GM13977 (cell line): ENCODE results near the gene FGD3.

Experiments
- DNase-seq: peaks from one replicate; pipeline ENCODE4 v3.0.0; 2012; ENCODE audit warnings: low spot score
- in situ Hi-C: fragments of 300-500 bp; cut with MboI; formaldehyde crosslinking; loops from one replicate; pipeline ENCODE4 v1.12.0; 2022; ENCODE audit warnings: low sequenced_read_pairs, low pct_unique_long_range_greater_than_20kb, mixed read lengths, inconsistent platforms; ENCODE audit not compliant: unreplicated experiment
- TF ChIP-seq, protein P1 (sequence below): IDR thresholded peaks from 2 replicates; pipeline ENCODE4 v1.5.1; 2012; ENCODE audit warnings: mild to moderate bottlenecking, control low read depth; ENCODE audit not compliant: insufficient read depth; ENCODE audit errors: extremely low read depth, missing control alignments

Gene FGD3

GRCh38 chr9:93027750-93028149 lies 80.4 kb downstream of the FGD3 start:
- TF ChIP-seq, protein P1, sequence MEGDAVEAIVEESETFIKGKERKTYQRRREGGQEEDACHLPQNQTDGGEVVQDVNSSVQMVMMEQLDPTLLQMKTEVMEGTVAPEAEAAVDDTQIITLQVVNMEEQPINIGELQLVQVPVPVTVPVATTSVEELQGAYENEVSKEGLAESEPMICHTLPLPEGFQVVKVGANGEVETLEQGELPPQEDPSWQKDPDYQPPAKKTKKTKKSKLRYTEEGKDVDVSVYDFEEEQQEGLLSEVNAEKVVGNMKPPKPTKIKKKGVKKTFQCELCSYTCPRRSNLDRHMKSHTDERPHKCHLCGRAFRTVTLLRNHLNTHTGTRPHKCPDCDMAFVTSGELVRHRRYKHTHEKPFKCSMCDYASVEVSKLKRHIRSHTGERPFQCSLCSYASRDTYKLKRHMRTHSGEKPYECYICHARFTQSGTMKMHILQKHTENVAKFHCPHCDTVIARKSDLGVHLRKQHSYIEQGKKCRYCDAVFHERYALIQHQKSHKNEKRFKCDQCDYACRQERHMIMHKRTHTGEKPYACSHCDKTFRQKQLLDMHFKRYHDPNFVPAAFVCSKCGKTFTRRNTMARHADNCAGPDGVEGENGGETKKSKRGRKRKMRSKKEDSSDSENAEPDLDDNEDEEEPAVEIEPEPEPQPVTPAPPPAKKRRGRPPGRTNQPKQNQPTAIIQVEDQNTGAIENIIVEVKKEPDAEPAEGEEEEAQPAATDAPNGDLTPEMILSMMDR: no peak
- DNase-seq: no peak
- in situ Hi-C loops: no loop called here

- DNase-seq: peak; percentile 74
- TF ChIP-seq, protein P1: no peak
- in situ Hi-C loops: no loop called here
Measured at GRCh38 chr9:93028448-93029006, 81.2 kb downstream of the FGD3 start.

DNA sequence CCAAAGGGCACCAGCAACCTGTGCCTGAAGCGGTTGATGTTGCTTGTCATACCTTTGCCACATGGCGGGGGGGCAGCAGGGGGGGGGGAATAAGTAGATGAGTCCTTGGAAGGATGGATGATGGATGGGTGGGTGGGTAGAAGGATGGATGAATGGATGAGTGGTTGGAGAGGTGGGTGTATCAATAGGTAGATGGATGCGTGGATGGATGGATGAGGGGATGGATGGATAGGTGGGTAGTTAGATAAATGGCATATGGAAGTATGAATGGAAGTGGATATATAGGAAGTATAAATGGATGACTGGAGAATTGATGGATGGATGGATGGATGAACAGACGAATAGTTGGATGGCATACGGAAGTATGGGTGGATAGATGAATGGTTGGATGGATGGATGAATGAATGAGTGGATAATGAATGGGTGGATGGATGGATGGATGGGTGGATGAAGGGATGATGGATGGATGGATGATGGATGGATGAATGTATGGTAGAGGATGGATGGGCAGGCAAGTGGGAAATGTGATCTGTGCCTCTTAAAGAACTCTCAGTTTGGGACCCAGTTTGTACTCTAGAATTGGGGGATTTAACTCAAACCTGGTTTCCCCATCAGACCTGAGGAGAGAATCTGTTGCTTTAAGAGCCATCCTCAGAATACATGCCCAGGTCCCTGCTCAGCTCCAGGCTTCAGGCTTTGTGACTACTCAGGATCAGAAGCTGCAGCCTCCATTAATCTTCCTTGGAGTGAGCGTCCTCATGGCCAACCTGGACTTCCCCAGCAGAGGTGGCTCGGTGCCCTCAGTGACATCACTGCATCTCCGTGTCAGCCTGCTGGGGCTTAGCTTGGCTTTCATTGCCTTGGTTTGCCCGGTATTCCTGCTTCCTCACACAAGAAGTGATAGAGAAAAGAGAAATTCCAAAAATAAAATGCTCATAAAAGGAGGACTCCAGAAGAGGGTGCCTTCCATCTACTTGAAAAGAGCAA lies 83.6 kb downstream of the FGD3 start:
- DNase-seq: no peak
- TF ChIP-seq, protein P1: no peak
- in situ Hi-C loops: no loop called here

DNA sequence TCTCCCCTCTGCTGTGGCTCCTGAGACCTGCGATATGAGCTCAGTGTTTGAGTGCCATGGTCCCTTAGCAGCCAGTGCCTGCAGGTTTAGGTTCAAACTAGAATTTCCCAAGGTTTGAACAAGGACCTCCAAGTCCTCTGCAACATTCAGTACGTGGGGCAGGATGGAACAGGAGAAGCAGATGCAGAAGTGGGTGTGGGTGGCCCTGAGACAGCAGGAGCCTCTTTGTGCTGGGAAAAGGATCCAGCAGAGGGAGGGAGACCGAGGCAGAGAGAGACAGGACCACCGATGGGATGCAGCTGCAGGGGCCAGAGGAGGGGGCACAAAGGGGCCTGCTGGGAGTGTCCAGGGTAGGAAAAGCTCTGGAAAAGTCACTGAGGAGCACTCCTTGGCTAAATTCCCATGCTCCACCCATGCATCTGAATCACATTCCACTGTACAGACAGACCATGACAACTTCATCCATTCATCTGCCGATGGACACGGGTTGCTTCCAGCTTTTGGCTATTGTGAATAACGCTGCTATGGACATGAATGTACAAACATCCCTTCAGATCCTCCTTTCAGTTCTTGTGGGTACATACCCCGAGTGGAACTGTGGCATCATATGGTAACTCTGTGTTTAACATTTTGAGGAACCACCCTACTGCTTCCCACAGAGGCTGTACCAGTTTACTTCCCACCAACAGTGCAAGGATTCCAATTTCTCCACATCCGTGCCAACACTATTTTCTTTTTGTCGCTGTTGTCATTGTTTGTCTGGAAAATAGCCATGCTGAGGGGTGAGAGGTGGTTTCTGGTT lies 84.5 kb downstream of the FGD3 start:
- DNase-seq: no peak
- in situ Hi-C loops: no loop called here
- TF ChIP-seq, protein P1: no peak

DNA sequence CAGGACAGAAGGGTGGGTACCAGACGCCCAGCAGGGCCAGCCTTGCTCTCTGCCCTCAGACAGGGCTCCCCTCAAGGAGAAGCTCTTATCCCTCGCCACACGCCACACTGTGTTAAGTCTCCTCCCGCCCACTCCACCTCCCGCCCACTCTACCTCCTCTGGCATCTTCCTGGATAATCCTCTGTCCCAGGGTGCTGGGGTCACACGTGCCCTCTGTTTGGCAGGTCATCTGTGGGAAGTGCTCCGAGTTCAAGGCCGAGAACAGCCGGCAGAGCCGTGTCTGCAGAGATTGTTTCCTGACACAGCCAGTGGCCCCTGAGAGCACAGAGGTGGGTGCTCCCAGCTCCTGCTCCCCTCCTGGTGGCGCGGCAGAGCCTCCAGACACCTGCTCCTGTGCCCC lies 85.2 kb downstream of the FGD3 start:
- TF ChIP-seq, protein P1: no peak
- in situ Hi-C loops: no loop called here
- no peak for DNase-seq

DNA sequence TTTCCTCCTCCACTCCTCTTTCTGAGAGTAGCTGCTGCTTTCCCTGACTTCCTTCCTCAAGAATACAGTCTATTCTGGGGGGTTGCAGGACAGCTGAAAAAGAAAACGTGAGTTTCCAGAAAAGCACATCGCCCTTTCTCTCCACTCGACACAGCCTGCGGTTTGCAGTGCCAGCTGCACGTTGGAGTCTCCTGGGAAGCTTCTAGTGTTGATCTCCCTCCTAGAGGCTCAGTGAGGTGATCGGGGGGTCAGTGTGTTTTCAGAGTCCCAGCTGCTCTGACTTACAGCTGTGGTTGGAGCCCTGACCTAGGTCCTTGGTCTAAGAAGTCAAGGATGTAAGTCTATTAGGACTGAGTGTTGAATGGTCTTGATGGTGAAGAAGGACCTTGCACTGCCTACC lies 86.2 kb downstream of the FGD3 start:
- in situ Hi-C loops: no loop called here
- no peak for DNase-seq
- TF ChIP-seq, protein P1: no peak
